Sigmoid colon (tissue), 7 donors: ENCODE measurements around the gene WNT5A. TPM values are rescaled to one million over a fixed set of nuclear protein-coding genes. Genes with fewer than 3 reads are reported as not detected.

ENCODE experiments used
- DNase-seq: peaks from one replicate; pipeline ENCODE4 v3.0.0-alpha.2; 2019
- H3K27ac ChIP-seq, 4 donors: fragments of 200-600 bp; sonication (generic); one replicate each; pipeline ENCODE4 v1.5.1; 2016 to 2019; ENCODE audit warnings: mild to moderate bottlenecking in 1 of 4
- H3K27me3 ChIP-seq, 3 donors: fragments of 200-600 bp; sonication (generic); one replicate each; pipeline ENCODE4 v1.5.1; 2019; ENCODE audit warnings: mild to moderate bottlenecking in 1 of 3
- H3K36me3 ChIP-seq, 4 donors: fragments of 200-600 bp; sonication (generic); one replicate each; pipeline ENCODE4 v1.5.1; 2016 to 2019
- H3K4me1 ChIP-seq, 4 donors: fragments of 200-600 bp; sonication (generic); one replicate each; pipeline ENCODE4 v1.5.1; 2017 to 2019
- H3K4me3 ChIP-seq, 4 donors: fragments of 200-600 bp; sonication (generic); one replicate each; pipeline ENCODE4 v1.5.1; 2017 to 2019; ENCODE audit warnings: mild to moderate bottlenecking in 2 of 4, moderate library complexity in 1 of 4
- H3K9me3 ChIP-seq, 4 donors: fragments of 200-600 bp in 3 of 4; sonication (generic) in 3 of 4; one replicate each; pipeline versions ENCODE4 v1.5.1 to v1.6.1; 2013 to 2019
- CTCF ChIP-seq, 4 experiments: fragments of 450-650 bp in 3 of 4; fragments of 200-600 bp in 1 of 4; IDR thresholded peaks; one replicate each; pipeline ENCODE4 v1.5.1; 2016 to 2019; ENCODE audit warnings: antibody characterized with exemption in 4 of 4, mild to moderate bottlenecking in 3 of 4, moderate library complexity in 2 of 4
- EP300 ChIP-seq, 4 donors: sonication (generic); formaldehyde crosslinking; IDR thresholded peaks; one replicate each; pipeline ENCODE4 v1.6.1; 2017; ENCODE audit warnings: antibody characterized with exemption in 4 of 4
- POLR2A ChIP-seq, 2 donors: fragments of 450-650 bp; IDR thresholded peaks; one replicate each; pipeline ENCODE4 v1.6.1; 2016; ENCODE audit warnings: antibody characterized with exemption in 2 of 2, mild to moderate bottlenecking in 2 of 2, moderate library complexity in 2 of 2
- POLR2AphosphoS5 ChIP-seq, 4 donors: sonication (generic); formaldehyde crosslinking; IDR thresholded peaks; one replicate each; pipeline ENCODE4 v1.6.1; 2017; ENCODE audit warnings: antibody characterized with exemption in 4 of 4
- WGBS, 2 donors: extraction: QIAGEN DNeasy Blood & Tissue Kit; methylation state at CpG; one replicate each; pipeline ENCODE4 v1.1.7; 2013; 5-methylcytosine and 5-hydroxymethylcytosine counted together
- intact Hi-C: fragments of 100-400 bp; cut with DNase I; formaldehyde crosslinking; loops from one replicate; pipeline ENCODE4 v1.15.1; 2023
- polyA plus RNA-seq, 3 donors: library from polyadenylated mRNA; stranded (reverse); fragments of 200-250 nt; gene quantifications; one replicate each; pipeline ENCODE4 v1.2.3, GENCODE V29; 2013
- total RNA-seq, 4 donors: library from RNA; depleted of rRNA; stranded (reverse); fragments of >200 nt; gene quantifications; one replicate each; pipeline ENCODE4 v1.1.0, GENCODE V29; 2016
- donor health status: healthy with polysubstance abuse.
- donor health status: Bipolar disorder and iron deficiency.
- donor health status: healthy.

Gene WNT5A
- total and polyA plus RNA-seq, 7 donors, result under 0.01 to 11.9 (median 3.9) TPM

- no peaks in the 10 kb centered on the region for H3K9me3 ChIP-seq
- H3K27ac ChIP-seq, result no peak overlapping the region
- DNase-seq, result no peak
- intact Hi-C loops, result no loop called here
- TF ChIP-seq CTCF (IDR thresholded peaks at IDR 0.05), result no peak
- no peak for TF ChIP-seq EP300 (IDR thresholded peaks at IDR 0.05)
- no peak for TF ChIP-seq POLR2A (IDR thresholded peaks at IDR 0.05)
- no peak for TF ChIP-seq POLR2AphosphoS5 (IDR thresholded peaks at IDR 0.05)
- peaks cover 0 to 16% (median 15%) of the 10 kb centered on the region in 4 donors for H3K4me1 ChIP-seq
- WGBS, 2 donors, result 77 to 79% methylated on average over 10 of the region's 10 CpGs
- H3K27me3 ChIP-seq, result no peaks in the 10 kb centered on the region
- H3K4me3 ChIP-seq, result no peak overlapping the region
- H3K36me3 ChIP-seq, result no peaks in the 10 kb centered on the region
These were observed 29.4 kb upstream of the WNT5A start for GRCh38 chr3:55516392-55517030.

- H3K4me3 ChIP-seq, result no peak overlapping the region
- H3K9me3 ChIP-seq, result no peaks in the 10 kb centered on the region
- no peaks in the 10 kb centered on the region for H3K36me3 ChIP-seq
- WGBS, 2 donors, result 43 to 50% methylated on average over 14 of the region's 14 CpGs
- peaks cover 0 to 16% (median 15%) of the 10 kb centered on the region in 4 donors for H3K4me1 ChIP-seq
- TF ChIP-seq EP300 (IDR thresholded peaks at IDR 0.05) (no peak), POLR2A (IDR thresholded peaks at IDR 0.05) (no peak), POLR2AphosphoS5 (IDR thresholded peaks at IDR 0.05) (no peak), CTCF (IDR thresholded peaks at IDR 0.05) (no peak)
- no peak overlapping the region for H3K27ac ChIP-seq
- no peaks in the 10 kb centered on the region for H3K27me3 ChIP-seq
- intact Hi-C loops, result no loop called here
- no peak for DNase-seq
These were observed 28.6 kb upstream of the WNT5A start for GRCh38 chr3:55515550-55516246.

- no peak for DNase-seq
These were observed 27.9 kb upstream of the WNT5A start for GRCh38 chr3:55514962-55515361.

GRCh38 chr3:55512571-55513343 is 25.7 kb upstream of the WNT5A start:
- Histone ChIP-seq H3K27ac (no peak overlapping the region), H3K27me3 (no peaks in the 10 kb centered on the region), H3K4me1 (peaks cover 0 to 16% (median 15%) of the 10 kb centered on the region in 4 donors), H3K36me3 (no peaks in the 10 kb centered on the region), H3K4me3 (no peak overlapping the region), H3K9me3 (no peaks in the 10 kb centered on the region)
- TF ChIP-seq EP300 (IDR thresholded peaks at IDR 0.05) (no peak), POLR2AphosphoS5 (IDR thresholded peaks at IDR 0.05) (no peak), CTCF (IDR thresholded peaks at IDR 0.05) (no peak), POLR2A (IDR thresholded peaks at IDR 0.05) (no peak)
- no peak for DNase-seq
- WGBS, 2 donors, result 42 to 59% methylated on average over 11 of the region's 11 CpGs
- intact Hi-C loops, result no loop called here

More at GRCh38 chr3:55514962-55515361, 27.9 kb upstream of the WNT5A start:
- TF ChIP-seq EP300 (IDR thresholded peaks at IDR 0.05), result no peak
- no peak for TF ChIP-seq POLR2AphosphoS5 (IDR thresholded peaks at IDR 0.05)
- TF ChIP-seq CTCF (IDR thresholded peaks at IDR 0.05), result no peak
- no peak for TF ChIP-seq POLR2A (IDR thresholded peaks at IDR 0.05)
- no peaks in the 10 kb centered on the region for H3K36me3 ChIP-seq
- H3K4me1 ChIP-seq, result peaks cover 0 to 16% (median 15%) of the 10 kb centered on the region in 4 donors
- H3K4me3 ChIP-seq, result no peak overlapping the region
- WGBS, 2 donors, result 72 to 77% methylated on average over 3 of the region's 3 CpGs
- no peaks in the 10 kb centered on the region for H3K27me3 ChIP-seq
- intact Hi-C loops, result no loop called here
- no peak overlapping the region for H3K27ac ChIP-seq
- no peaks in the 10 kb centered on the region for H3K9me3 ChIP-seq
